Measurements from ENCODE around the gene SERPINB8.
A peak's percentile ranks its signal among the peaks of the same experiment; 100 is the strongest.

The SERPINB8 gene

GRCh38 chr18:63965716-63966330 lies 4.1 kb upstream of the SERPINB8 start:
- TF ChIP-seq CTCF (conservative IDR thresholded peaks at IDR 0.05) (no peak), ZFX (IDR thresholded peaks at IDR 0.05) (no peak)
- H3K27ac ChIP-seq: no peak overlapping the region

- TF ChIP-seq CTCF (conservative IDR thresholded peaks at IDR 0.05) (no peak), ZFX (IDR thresholded peaks at IDR 0.05) (no peak)
- H3K27ac ChIP-seq: peak overlapping the region; percentile 68
Observed at GRCh38 chr18:63970809-63971205, 926 bp downstream of the SERPINB8 start.

- TF ChIP-seq ZFX (IDR thresholded peaks at IDR 0.05): no peak
- TF ChIP-seq CTCF (conservative IDR thresholded peaks at IDR 0.05): no peak
- no peak overlapping the region for H3K27ac ChIP-seq
Observed at GRCh38 chr18:63971320-63972001, 1.6 kb downstream of the SERPINB8 start.

GRCh38 chr18:63972002-63972376 lies 2.1 kb downstream of the SERPINB8 start:
- no peak overlapping the region for H3K27ac ChIP-seq
- no peak for TF ChIP-seq CTCF (conservative IDR thresholded peaks at IDR 0.05)
- TF ChIP-seq ZFX (IDR thresholded peaks at IDR 0.05): no peak

GRCh38 chr18:63974991-63975390 lies 5.1 kb downstream of the SERPINB8 start:
- no peak overlapping the region for H3K27ac ChIP-seq
- peak; percentile 18 for TF ChIP-seq CTCF (conservative IDR thresholded peaks at IDR 0.05)
- TF ChIP-seq ZFX (IDR thresholded peaks at IDR 0.05): no peak

GRCh38 chr18:63975628-63976027 lies 5.7 kb downstream of the SERPINB8 start:
- no peak overlapping the region for H3K27ac ChIP-seq
- TF ChIP-seq ZFX (IDR thresholded peaks at IDR 0.05) (no peak), CTCF (conservative IDR thresholded peaks at IDR 0.05) (no peak)

- H3K27ac ChIP-seq: no peak overlapping the region
- no peak for TF ChIP-seq ZFX (IDR thresholded peaks at IDR 0.05)
- no peak for TF ChIP-seq CTCF (conservative IDR thresholded peaks at IDR 0.05)
Observed at GRCh38 chr18:63977040-63977439, 7.2 kb downstream of the SERPINB8 start.
